HepG2 (cell line): ENCODE measurements around the gene CPT1C. TPM values are rescaled to one million over a fixed set of nuclear protein-coding genes. Genes with fewer than 3 reads are reported as not detected.
A peak's percentile ranks its signal among the peaks of the same experiment; 100 is the strongest.

Experiments
- ARNTL ChIP-seq: sonication (generic); formaldehyde crosslinking; IDR thresholded peaks from 2 replicates; pipeline ENCODE4 v1.4.0; 2020; ENCODE audit warnings: mild to moderate bottlenecking, missing genetic modification reagents
- BCL6 ChIP-seq: IDR thresholded peaks from 2 replicates; pipeline ENCODE4 v1.6.1; 2016; ENCODE audit warnings: missing genetic modification reagents, missing compliant biosample characterization
- BHLHE40 ChIP-seq: IDR thresholded peaks from 2 replicates; pipeline ENCODE4 v1.6.1; 2011; ENCODE audit warnings: low read length, improper control_type of control experiment
- EHMT2 ChIP-seq: fragments of 200-600 bp; sonication (generic); IDR thresholded peaks from 2 replicates; pipeline ENCODE4 v1.7.0; 2017; ENCODE audit warnings: antibody characterized with exemption, low read depth, low read length, borderline replicate concordance
- ETV6 ChIP-seq: sonication (generic); formaldehyde crosslinking; conservative IDR thresholded peaks from 2 replicates; pipeline ENCODE4 v1.4.0; 2020; ENCODE audit warnings: missing genetic modification reagents
- GMEB2 ChIP-seq: IDR thresholded peaks from 2 replicates; pipeline ENCODE4 v1.6.1; 2016; ENCODE audit warnings: missing biosample characterization, missing genetic modification reagents, low read depth
- IKZF1 ChIP-seq: fragments of 450-650 bp; IDR thresholded peaks from 2 replicates; pipeline ENCODE4 v1.7.1; 2016
- KMT2B ChIP-seq: IDR thresholded peaks from 2 replicates; pipeline ENCODE4 v1.6.1; 2016; ENCODE audit warnings: missing genetic modification reagents, missing compliant biosample characterization
- MAFF ChIP-seq: IDR thresholded peaks from 2 replicates; pipeline ENCODE4 v1.6.1; 2011; ENCODE audit warnings: low read depth, low read length, improper control_type of control experiment
- MYC ChIP-seq: sonication (generic); formaldehyde crosslinking; IDR thresholded peaks from 2 replicates; pipeline ENCODE4 v1.9.0; 2021; ENCODE audit warnings: missing genetic modification reagents, borderline replicate concordance
- NPAS2 ChIP-seq: sonication (generic); formaldehyde crosslinking; IDR thresholded peaks from 2 replicates; pipeline ENCODE4 v1.8.0; 2022; ENCODE audit warnings: mild to moderate bottlenecking, missing genetic modification reagents, borderline replicate concordance
- PRMT3 ChIP-seq: sonication (generic); formaldehyde crosslinking; IDR thresholded peaks from 2 replicates; pipeline ENCODE4 v1.8.1; 2022; ENCODE audit warnings: low read depth, mild to moderate bottlenecking, moderate library complexity, missing genetic modification reagents, borderline replicate concordance
- RBAK ChIP-seq: sonication (generic); formaldehyde crosslinking; IDR thresholded peaks from 2 replicates; pipeline ENCODE4 v1.5.1; 2020; ENCODE audit warnings: mild to moderate bottlenecking, missing genetic modification reagents
- SRSF1 ChIP-seq: fragments of 200-400 bp; formaldehyde crosslinking; optimal IDR thresholded peaks from 2 replicates; pipeline ENCODE3; 2017; ENCODE audit warnings: mild to moderate bottlenecking, low read depth, low read length, moderate library complexity
- ZFP36L1 ChIP-seq: sonication (generic); formaldehyde crosslinking; IDR thresholded peaks from 2 replicates; pipeline ENCODE4 v1.8.0; 2022; ENCODE audit warnings: mild to moderate bottlenecking, missing genetic modification reagents, moderate library complexity
- ZNF430 ChIP-seq: sonication (generic); formaldehyde crosslinking; IDR thresholded peaks from 2 replicates; pipeline ENCODE4 v1.9.0; 2021; ENCODE audit warnings: mild to moderate bottlenecking, missing genetic modification reagents
- ZNF576 ChIP-seq: sonication (generic); formaldehyde crosslinking; IDR thresholded peaks from 2 replicates; pipeline ENCODE4 v1.4.0; 2020; ENCODE audit warnings: mild to moderate bottlenecking, missing genetic modification reagents
- ZNF850 ChIP-seq: sonication (generic); formaldehyde crosslinking; conservative IDR thresholded peaks from 2 replicates; pipeline ENCODE4 v1.9.0; 2021; ENCODE audit warnings: mild to moderate bottlenecking, missing genetic modification reagents
- ZSCAN29 ChIP-seq: sonication (generic); formaldehyde crosslinking; conservative IDR thresholded peaks from 2 replicates; pipeline ENCODE4 v1.4.0; 2020; ENCODE audit warnings: mild to moderate bottlenecking, missing genetic modification reagents
- polyA plus RNA-seq, 8 experiments: library from polyadenylated mRNA; depleted of rRNA in 3 of 8; stranded (reverse) in 7 of 8; unstranded in 1 of 8; fragments of >200 nt; fragmentation: Illumina TruSeq in 4 of 8; extraction: Trizol in 4 of 8; gene quantifications; 2 replicates each; pipeline versions ENCODE4 v1.2.1 to v1.2.3, GENCODE V29; 2011 to 2016; ENCODE audit warnings: low read depth in 4 of 8, missing spikeins in 1 of 8, mixed read lengths in 1 of 8; ENCODE audit not compliant: insufficient read depth in 1 of 8
- total RNA-seq, 5 experiments: library from RNA; depleted of rRNA; stranded (reverse); fragments of >200 nt; fragmentation: Illumina TruSeq; extraction: Trizol; gene quantifications; 2 replicates each; pipeline ENCODE4 v1.2.3, GENCODE V29; 2016; ENCODE audit warnings: low read depth in 1 of 5
- TF ChIP-seq, protein P1 (sequence below): sonication (generic); formaldehyde crosslinking; IDR thresholded peaks from 2 replicates; pipeline ENCODE4 v1.5.1; 2020; ENCODE audit warnings: missing genetic modification reagents, mild to moderate bottlenecking, borderline replicate concordance
- TF ChIP-seq, protein P2 (sequence below): sonication (generic); formaldehyde crosslinking; IDR thresholded peaks from 2 replicates; pipeline ENCODE4 v1.8.0; 2022; ENCODE audit warnings: missing genetic modification reagents, mild to moderate bottlenecking, borderline replicate concordance
- TF ChIP-seq, protein P3 (sequence below): sonication (generic); formaldehyde crosslinking; IDR thresholded peaks from 2 replicates; pipeline ENCODE4 v1.5.0; 2020; ENCODE audit warnings: mild to moderate bottlenecking, missing genetic modification reagents

CPT1C gene
- total and polyA plus RNA-seq, 2 of the 13 experiments (the other 11 are each of a cell fraction or from before 2014, with no cell fraction given) = 0.18 TPM; not detected in 1

DNA sequence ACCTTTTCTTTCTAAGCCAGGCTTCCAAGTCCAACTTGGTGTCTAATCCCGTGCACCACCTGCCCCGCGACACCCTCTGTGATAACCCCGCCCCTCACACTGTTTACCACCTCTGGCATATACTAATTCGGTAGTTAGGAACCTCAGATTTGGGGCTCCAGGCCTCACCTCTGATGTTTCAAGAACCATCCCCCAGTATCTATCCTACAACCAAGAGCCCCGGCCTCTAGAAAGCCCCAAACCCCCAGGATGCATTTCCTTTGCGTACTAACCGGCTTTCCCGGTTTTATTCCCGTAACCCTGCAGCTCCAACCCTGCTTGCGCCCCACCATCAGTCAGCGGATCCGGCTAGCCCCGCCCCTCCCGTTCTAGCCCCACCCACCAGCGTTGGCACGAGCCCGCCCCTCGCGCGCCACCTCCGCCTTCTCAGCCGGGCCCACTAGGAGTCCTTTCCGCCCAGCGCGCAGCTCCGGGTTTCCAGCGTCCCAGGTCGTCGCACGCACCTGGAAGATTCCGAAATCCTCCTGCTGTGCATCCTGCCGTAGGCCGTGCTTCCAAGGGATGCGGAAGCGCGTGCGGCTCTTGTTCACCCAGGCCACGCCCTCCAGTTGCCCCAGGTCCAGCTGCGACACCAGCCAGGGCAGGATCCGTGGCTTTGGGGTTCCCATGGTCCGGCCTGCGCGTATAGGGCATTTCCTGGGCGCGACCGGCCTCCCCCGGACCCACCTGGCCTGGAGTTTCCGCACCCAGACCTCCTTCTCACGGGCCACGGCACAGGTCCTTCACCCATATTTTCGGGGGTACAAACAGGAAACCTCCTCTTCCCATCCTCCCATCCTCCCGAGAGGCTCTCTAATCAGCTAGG is 26.5 kb upstream of the CPT1C start (continued):
- TF ChIP-seq SRSF1 (no peak), BCL6 (CRISPR knock-in tag) (0 out of 2 replicates have a peak, but pooled peaks have one; percentile 20), ZNF430 (CRISPR knock-in tag) (no peak), ARNTL (CRISPR knock-in tag) (no peak), IKZF1 (no peak), ZNF576 (no peak), PRMT3 (CRISPR knock-in tag) (no peak), KMT2B (CRISPR knock-in tag) (peak; percentile 45; the same call in 1 of the 2 replicates), ZSCAN29 (peak; percentile 6; the same call in 1 of the 2 replicates), BHLHE40 (peak; percentile 33; the same call in 1 of the 2 replicates), ZFP36L1 (CRISPR knock-in tag) (no peak), GMEB2 (no peak), RBAK (CRISPR knock-in tag) (no peak), ETV6 (CRISPR knock-in tag) (no peak), ZNF850 (CRISPR knock-in tag) (no peak), NPAS2 (no peak), MYC (CRISPR knock-in tag) (peak; percentile 80), EHMT2 (no peak), MAFF (no peak)
- TF ChIP-seq, protein P1, sequence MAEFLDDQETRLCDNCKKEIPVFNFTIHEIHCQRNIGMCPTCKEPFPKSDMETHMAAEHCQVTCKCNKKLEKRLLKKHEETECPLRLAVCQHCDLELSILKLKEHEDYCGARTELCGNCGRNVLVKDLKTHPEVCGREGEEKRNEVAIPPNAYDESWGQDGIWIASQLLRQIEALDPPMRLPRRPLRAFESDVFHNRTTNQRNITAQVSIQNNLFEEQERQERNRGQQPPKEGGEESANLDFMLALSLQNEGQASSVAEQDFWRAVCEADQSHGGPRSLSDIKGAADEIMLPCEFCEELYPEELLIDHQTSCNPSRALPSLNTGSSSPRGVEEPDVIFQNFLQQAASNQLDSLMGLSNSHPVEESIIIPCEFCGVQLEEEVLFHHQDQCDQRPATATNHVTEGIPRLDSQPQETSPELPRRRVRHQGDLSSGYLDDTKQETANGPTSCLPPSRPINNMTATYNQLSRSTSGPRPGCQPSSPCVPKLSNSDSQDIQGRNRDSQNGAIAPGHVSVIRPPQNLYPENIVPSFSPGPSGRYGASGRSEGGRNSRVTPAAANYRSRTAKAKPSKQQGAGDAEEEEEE (CRISPR knock-in tag) = no peak
- TF ChIP-seq, protein P2, sequence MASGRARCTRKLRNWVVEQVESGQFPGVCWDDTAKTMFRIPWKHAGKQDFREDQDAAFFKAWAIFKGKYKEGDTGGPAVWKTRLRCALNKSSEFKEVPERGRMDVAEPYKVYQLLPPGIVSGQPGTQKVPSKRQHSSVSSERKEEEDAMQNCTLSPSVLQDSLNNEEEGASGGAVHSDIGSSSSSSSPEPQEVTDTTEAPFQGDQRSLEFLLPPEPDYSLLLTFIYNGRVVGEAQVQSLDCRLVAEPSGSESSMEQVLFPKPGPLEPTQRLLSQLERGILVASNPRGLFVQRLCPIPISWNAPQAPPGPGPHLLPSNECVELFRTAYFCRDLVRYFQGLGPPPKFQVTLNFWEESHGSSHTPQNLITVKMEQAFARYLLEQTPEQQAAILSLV = no peak
- TF ChIP-seq, protein P3, sequence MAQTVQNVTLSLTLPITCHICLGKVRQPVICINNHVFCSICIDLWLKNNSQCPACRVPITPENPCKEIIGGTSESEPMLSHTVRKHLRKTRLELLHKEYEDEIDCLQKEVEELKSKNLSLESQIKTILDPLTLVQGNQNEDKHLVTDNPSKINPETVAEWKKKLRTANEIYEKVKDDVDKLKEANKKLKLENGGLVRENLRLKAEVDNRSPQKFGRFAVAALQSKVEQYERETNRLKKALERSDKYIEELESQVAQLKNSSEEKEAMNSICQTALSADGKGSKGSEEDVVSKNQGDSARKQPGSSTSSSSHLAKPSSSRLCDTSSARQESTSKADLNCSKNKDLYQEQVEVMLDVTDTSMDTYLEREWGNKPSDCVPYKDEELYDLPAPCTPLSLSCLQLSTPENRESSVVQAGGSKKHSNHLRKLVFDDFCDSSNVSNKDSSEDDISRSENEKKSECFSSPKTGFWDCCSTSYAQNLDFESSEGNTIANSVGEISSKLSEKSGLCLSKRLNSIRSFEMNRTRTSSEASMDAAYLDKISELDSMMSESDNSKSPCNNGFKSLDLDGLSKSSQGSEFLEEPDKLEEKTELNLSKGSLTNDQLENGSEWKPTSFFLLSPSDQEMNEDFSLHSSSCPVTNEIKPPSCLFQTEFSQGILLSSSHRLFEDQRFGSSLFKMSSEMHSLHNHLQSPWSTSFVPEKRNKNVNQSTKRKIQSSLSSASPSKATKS = no peak
